Measurements from ENCODE around the gene RIT1.

RIT1 gene

GRCh38 chr1:155911156-155912055 is at the start of gene RIT1:
Gene RIT1 (minus strand): TSS chr1:155911349. CDS start chr1:155910761, 588 bp downstream.
- DNase-seq (ENCODE audit: low read depth in 2 of 2): no peak

GRCh38 chr1:155960081-155960745 is 49.1 kb upstream of the RIT1 start:
- no peak for DNase-seq (ENCODE audit: low read depth in 2 of 2)

GRCh38 chr1:155957411-155957915 is 46.3 kb upstream of the RIT1 start:
- no peak for DNase-seq (ENCODE audit: low read depth in 2 of 2)

- DNase-seq (ENCODE audit: low read depth in 2 of 2): no peak
Measured at GRCh38 chr1:155954645-155955044, 43.5 kb upstream of the RIT1 start.

GRCh38 chr1:155952505-155952890 is 41.3 kb upstream of the RIT1 start:
- DNase-seq (ENCODE audit: low read depth in 2 of 2): no peak

- no peak for DNase-seq (ENCODE audit: low read depth in 2 of 2)
Measured at GRCh38 chr1:155951753-155952504, 40.8 kb upstream of the RIT1 start.

GRCh38 chr1:155950829-155951228 is 39.7 kb upstream of the RIT1 start:
- no peak for DNase-seq (ENCODE audit: low read depth in 2 of 2)

GRCh38 chr1:155947741-155948140 is 36.6 kb upstream of the RIT1 start:
- DNase-seq (ENCODE audit: low read depth in 2 of 2): no peak

GRCh38 chr1:155947292-155947691 is 36.1 kb upstream of the RIT1 start:
- no peak for DNase-seq (ENCODE audit: low read depth in 2 of 2)

- DNase-seq (ENCODE audit: low read depth in 2 of 2): no peak
Measured at GRCh38 chr1:155946633-155947219, 35.6 kb upstream of the RIT1 start.

GRCh38 chr1:155944444-155944799 is 33.3 kb upstream of the RIT1 start:
- no peak for DNase-seq (ENCODE audit: low read depth in 2 of 2)

GRCh38 chr1:155942578-155943141 is 31.5 kb upstream of the RIT1 start:
- DNase-seq (ENCODE audit: low read depth in 2 of 2): no peak

GRCh38 chr1:155941845-155942531 is 30.8 kb upstream of the RIT1 start:
- no peak for DNase-seq (ENCODE audit: low read depth in 2 of 2)

- no peak for DNase-seq (ENCODE audit: low read depth in 2 of 2)
Measured at GRCh38 chr1:155940993-155941844, 30.1 kb upstream of the RIT1 start, which contains the start of gene RXFP4. Gene RXFP4 (plus strand): TSS chr1:155941638. CDS start chr1:155941710, 72 bp downstream.

- DNase-seq (ENCODE audit: low read depth in 2 of 2): no peak
Measured at GRCh38 chr1:155940482-155940992, 29.4 kb upstream of the RIT1 start.

- peak; percentile 42 to 45 for DNase-seq (ENCODE audit: low read depth in 2 of 2)
Measured at GRCh38 chr1:155938220-155938627, 27.1 kb upstream of the RIT1 start.

- DNase-seq (ENCODE audit: low read depth in 2 of 2): no peak
Measured at GRCh38 chr1:155934936-155935590, 23.9 kb upstream of the RIT1 start.

- DNase-seq (ENCODE audit: low read depth in 2 of 2): peak; percentile 95 to 97
Measured at GRCh38 chr1:155934097-155934935, 23.2 kb upstream of the RIT1 start, which contains the start of gene KHDC4. Gene KHDC4 (minus strand): TSS chr1:155934413. CDS start chr1:155934373, 40 bp downstream.

Measured in fibroblast of skin of left biceps (primary cell).